GM19193 (cell line): Measurements from ENCODE around the gene TAS1R3.

ENCODE experiments used
- POLR2A ChIP-seq: IDR thresholded peaks from 4 replicates; pipeline ENCODE4 v1.6.1; 2011; ENCODE audit not compliant: insufficient read depth, insufficient read length; ENCODE audit errors: extremely low read depth

Gene TAS1R3

DNA sequence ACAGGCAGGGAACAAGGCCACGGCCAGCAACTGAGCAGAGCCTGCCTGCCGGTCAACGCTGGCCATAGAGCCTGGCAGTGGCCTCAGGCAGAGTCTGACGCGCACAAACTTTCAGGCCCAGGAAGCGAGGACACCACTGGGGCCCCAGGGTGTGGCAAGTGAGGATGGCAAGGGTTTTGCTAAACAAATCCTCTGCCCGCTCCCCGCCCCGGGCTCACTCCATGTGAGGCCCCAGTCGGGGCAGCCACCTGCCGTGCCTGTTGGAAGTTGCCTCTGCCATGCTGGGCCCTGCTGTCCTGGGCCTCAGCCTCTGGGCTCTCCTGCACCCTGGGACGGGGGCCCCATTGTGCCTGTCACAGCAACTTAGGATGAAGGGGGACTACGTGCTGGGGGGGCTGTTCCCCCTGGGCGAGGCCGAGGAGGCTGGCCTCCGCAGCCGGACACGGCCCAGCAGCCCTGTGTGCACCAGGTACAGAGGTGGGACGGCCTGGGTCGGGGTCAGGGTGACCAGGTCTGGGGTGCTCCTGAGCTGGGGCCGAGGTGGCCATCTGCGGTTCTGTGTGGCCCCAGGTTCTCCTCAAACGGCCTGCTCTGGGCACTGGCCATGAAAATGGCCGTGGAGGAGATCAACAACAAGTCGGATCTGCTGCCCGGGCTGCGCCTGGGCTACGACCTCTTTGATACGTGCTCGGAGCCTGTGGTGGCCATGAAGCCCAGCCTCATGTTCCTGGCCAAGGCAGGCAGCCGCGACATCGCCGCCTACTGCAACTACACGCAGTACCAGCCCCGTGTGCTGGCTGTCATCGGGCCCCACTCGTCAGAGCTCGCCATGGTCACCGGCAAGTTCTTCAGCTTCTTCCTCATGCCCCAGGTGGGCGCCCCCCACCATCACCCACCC lies at the start of gene TAS1R3:
Gene TAS1R3 (plus strand): TSS at position 213 of the 898 bp plus-strand sequence. CDS start 66 bp downstream, at position 279.
- no peak for TF ChIP-seq POLR2A

DNA sequence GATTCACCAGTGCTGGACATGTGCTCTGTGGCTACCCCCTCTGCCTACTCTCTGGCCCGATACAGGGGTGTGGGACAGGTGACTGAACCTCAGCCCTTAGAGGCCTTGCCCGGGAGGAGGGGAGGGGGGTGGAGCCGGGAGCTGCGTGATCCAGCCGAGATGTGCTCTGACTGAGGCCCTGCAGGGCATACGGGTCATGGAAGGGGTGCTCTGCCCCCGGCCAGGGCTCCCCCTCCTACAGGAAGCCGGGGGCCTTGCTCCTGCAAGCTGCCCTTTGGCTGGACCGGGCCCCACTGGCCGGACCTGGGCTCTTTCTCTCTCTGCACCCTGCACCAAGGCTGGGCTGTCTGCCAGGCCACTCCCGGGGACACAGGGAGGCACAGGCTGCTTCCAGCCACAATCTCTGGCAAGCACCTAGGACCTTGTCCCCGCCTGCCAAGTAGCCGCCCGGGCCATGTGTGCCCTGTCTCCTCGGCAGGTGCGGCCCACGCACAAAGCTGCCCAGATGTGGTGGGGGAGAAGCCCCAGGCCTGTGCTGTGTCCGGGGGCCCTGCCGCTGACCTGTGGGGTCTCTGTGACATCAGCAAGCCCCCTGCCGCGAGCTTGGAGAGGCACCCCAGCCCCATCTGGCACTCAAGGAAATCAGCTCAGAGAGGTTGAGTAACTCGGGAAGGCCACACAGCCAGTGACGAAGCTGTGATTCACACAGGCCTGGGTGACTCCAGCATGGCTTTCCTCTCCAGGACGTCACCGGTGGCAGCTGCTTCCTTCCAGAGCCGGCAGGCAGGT lies 49.4 kb upstream of the TAS1R3 start:
- no peak for TF ChIP-seq POLR2A

DNA sequence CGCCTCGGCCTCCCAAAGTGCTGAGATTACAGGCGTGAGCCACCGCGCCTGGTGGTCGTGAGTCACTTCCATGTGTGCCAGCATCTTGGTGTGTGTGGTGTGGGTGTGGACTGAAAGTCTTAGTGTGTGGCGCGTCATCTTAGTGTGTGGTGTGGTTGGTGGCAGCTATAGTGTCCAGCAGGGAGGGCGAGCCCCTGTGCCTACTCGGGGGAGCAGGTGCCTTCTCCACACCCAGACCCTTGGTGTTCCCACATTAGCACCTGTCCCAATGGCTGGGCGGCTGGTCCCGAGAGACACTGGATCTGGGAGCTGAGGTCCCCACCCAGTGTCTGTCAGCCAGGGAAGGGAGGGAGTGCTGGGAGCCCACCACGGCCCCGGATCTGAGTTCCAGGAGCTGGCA lies 48.1 kb upstream of the TAS1R3 start:
- TF ChIP-seq POLR2A, result no peak

DNA sequence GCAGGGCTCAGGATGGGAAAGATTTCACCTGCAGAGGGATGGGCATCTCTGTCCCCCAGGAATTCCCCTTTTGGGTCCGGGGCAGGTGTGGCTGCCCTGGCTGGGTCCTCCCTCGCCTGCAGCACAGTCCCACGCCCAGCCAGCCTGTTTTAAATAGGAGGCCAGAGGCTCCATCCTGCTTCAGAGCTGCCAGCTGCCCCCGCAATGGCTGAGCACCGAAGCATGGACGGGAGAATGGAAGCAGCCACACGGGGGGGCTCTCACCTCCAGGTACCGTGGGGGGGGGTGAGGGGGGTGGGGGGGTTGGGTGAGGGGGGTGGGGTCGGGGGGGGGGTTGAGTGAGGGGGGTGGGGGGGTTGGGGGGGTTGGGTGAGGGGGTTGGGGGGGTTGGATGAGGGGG lies 47.3 kb upstream of the TAS1R3 start:
- no peak for TF ChIP-seq POLR2A

DNA sequence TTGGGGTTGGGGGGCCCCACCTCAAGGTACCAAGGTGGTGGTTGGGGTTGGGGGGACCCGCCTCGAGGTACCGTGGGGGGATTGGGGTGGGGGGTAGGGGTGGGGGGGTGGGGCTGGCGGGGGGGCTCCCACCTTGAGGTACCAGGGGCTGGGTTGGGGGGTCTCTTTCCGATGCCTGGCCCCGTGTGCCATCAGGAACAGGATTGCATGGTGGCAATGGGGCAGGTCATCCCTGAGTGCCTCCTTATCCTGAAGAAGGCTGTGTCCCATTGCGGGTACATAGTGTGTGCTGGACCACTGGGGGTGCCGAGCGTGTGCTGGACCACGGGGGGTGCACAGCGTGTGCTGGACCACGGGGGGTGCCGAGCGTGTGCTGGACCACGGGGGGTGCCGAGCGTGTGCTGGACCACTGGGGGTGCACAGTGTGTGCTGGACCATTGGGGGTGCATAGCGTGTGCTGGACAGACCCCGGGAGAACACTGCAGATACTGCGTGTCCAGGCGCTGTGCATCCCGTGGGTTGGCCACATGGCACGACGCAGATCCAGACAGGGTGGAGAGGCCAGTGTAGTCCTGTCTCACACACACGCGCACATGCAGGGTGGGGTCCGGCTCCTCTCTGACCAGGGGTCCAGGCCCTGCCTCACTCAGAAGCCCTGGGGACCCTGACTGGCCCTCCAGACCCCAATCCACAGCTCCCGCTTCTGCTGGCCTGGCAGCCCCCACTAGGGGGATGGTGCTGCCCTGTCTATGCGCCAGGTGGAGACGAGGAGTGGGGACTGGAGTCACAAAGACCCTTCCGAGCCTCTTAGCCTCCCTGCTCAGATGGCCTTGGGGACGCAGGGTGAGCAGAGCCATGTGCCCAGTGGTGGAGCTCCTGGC lies 46.6 kb upstream of the TAS1R3 start:
- TF ChIP-seq POLR2A, result no peak

DNA sequence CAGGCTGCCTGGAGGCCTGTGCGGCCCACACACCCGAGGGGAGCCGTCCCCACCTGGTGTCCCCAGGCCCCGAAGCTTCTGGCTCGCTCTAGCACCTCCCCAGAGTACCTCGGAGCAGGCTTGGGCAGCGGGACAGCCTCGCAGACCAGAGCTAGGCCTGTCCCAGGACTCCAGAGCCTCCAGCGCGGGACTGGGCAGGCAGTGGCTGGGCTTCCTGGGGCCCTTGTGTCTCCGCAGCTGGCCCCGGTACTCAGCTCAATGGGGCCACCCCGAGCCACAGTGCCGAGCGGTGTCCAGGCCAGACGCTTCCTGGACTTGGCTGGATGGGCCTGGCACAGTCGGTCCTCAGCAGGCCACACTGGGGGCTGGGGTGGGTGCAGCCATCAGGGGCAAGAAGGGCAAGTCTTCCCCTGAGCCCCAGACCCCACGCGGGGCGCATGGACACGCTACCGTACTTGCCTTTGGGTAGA lies 45.9 kb upstream of the TAS1R3 start:
- no peak for TF ChIP-seq POLR2A

DNA sequence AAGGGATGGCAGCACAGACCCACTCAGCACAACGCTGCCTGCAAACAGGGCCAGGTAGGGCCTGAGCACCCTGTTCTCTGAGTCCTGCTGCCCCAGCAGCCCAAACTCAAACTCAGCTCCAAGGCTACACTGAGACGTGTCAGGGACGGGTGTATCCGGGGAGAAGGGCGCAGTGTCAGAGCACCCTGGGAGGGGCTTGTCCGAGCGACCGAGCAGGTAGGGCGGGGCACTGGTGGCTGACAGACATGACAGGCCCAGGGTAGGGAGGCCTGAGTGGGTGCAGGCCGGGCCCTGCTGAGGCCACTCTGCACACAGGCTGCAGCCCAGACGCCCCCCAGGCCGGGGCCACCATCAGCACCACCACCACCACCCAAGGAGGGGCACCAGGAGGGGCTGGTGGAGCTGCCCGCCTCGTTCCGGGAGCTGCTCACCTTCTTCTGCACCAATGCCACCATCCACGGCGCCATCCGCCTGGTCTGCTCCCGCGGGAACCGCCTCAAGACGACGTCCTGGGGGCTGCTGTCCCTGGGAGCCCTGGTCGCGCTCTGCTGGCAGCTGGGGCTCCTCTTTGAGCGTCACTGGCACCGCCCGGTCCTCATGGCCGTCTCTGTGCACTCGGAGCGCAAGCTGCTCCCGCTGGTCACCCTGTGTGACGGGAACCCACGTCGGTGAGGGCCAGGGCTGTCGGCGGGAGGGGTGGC lies 45.3 kb upstream of the TAS1R3 start:
- TF ChIP-seq POLR2A, result no peak

DNA sequence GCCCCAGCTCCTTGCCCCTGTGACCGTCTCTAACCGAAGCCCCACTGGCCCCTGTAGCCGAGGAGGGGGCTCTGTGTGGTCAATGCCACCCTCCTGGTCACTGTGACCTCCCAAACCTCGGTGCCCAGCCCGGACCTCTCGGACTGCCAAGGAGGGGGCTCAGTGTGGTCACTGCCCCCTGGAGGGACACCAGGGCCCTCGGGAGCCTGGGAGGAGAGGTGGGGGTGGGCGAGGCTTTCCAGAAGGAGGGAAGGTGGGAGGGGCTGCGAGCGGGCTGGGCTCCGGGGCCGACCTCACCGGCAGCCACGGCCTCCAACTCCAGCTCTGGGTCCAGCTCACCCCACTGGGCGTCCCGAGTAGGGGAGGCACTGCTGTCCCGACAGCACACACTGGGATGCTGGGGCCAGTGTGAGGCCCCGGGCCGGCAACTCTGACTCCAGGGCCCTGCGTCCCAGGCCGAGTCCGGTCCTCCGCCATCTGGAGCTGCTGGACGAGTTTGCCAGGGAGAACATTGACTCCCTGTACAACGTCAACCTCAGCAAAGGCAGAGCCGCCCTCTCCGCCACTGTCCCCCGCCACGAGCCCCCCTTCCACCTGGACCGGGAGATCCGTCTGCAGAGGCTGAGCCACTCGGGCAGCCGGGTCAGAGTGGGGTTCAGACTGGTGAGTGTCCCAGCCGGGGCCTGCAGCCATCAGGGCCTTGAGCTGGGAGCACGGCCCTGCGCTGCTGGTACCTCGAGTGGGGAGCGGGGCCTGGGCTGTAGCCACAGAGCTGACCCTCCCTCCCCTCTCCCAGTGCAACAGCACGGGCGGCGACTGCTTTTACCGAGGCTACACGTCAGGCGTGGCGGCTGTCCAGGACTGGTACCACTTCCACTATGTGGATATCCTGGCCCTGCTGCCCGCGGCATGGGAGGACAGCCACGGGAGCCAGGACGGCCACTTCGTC lies 44.5 kb upstream of the TAS1R3 start:
- TF ChIP-seq POLR2A, result no peak

DNA sequence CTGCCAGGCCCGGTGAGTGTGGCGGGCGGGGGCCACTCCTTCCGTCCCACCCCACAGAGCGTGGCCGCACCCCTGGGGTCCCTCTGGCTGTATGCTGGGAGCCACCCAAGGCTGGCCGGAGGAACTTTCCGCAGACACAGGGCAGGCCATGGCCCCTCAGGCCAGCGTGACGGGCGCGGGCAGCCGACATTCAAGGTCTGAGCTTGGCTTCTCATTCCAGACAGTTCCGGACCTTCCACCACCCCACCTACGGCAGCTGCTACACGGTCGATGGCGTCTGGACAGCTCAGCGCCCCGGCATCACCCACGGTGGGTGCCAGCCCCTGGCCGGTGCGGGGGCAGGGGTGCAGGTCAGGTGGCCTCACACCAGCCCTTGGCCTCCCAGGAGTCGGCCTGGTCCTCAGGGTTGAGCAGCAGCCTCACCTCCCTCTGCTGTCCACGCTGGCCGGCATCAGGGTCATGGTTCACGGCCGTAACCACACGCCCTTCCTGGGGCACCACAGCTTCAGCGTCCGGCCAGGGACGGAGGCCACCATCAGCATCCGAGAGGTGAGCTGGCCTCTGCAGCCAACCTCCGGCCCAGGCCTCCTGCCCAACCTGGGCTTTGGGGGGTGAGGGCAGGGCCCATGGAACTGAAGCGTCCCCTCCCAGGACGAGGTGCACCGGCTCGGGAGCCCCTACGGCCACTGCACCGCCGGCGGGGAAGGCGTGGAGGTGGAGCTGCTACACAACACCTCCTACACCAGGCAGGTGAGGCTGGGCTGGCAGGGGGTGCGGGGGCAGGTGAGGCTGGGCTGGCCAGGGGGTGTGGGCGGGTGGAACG lies 43.6 kb upstream of the TAS1R3 start:
- TF ChIP-seq POLR2A, result no peak

DNA sequence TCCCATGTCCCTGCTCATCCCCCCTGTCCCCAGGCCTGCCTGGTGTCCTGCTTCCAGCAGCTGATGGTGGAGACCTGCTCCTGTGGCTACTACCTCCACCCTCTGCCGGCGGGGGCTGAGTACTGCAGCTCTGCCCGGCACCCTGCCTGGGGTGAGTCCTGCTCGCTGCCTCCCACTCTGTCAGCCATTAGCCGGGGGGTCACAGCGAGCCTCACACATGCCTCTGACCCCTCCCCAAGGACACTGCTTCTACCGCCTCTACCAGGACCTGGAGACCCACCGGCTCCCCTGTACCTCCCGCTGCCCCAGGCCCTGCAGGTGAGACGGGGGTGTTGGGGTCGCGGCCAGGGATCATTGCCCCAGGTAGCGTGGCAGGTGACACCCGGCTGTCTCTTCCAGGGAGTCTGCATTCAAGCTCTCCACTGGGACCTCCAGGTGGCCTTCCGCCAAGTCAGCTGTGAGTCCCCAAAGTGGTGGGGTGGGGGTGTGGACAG lies 40.8 kb upstream of the TAS1R3 start:
- TF ChIP-seq POLR2A, result no peak

DNA sequence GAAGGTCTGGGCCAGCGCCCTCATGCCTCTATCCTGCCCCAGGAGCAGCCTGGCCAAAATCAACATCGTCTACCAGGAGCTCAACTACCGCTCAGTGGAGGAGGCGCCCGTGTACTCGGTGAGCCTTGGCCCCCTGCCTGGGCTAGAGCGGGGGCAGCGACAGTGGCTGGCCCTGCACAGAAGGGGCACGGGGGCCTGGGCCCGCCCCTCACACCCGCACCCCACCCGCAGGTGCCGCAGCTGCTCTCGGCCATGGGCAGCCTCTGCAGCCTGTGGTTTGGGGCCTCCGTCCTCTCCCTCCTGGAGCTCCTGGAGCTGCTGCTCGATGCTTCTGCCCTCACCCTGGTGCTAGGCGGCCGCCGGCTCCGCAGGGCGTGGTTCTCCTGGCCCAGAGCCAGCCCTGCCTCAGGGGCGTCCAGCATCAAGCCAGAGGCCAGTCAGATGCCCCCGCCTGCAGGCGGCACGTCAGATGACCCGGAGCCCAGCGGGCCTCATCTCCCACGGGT lies 40.0 kb upstream of the TAS1R3 start:
- TF ChIP-seq POLR2A, result no peak
